BLaER1 treated with 17β-estradiol and CSF1 and Interleukin-3, amounts not matched to agents 10 nM and 100 nM (cell line): Measurements from ENCODE around the gene SAT1.

ENCODE experiments used
- H3K27ac ChIP-seq, 11 experiments: shearing (Covaris generic); formaldehyde crosslinking; 2 replicates each; pipeline ENCODE4 v1.8.1; 2022
- H3K27me3 ChIP-seq, 11 experiments: shearing (Covaris generic); formaldehyde crosslinking; 2 replicates each; pipeline ENCODE4 v1.8.1; 2022
- H3K36me3 ChIP-seq, 11 experiments: shearing (Covaris generic); formaldehyde crosslinking; 2 replicates each; pipeline ENCODE4 v1.8.1; 2022
- H3K4me1 ChIP-seq, 10 experiments: shearing (Covaris generic); formaldehyde crosslinking; 2 replicates each; pipeline ENCODE4 v1.8.1; 2022
- H3K4me2 ChIP-seq, 11 experiments: shearing (Covaris generic); formaldehyde crosslinking; 2 replicates each; pipeline ENCODE4 v1.8.1; 2022
- H3K4me3 ChIP-seq, 10 experiments: shearing (Covaris generic); formaldehyde crosslinking; 2 replicates each; pipeline ENCODE4 v1.8.1; 2022
- H3K9ac ChIP-seq, 11 experiments: shearing (Covaris generic); formaldehyde crosslinking; 2 replicates each; pipeline ENCODE4 v1.8.1; 2022
- H3K9me3 ChIP-seq, 11 experiments: shearing (Covaris generic); formaldehyde crosslinking; replicated peaks in 1 of 11; 2 replicates each; pipeline ENCODE4 v1.8.1; 2022
- H4K20me1 ChIP-seq, 11 experiments: shearing (Covaris generic); formaldehyde crosslinking; 2 replicates each; pipeline ENCODE4 v1.8.1; 2022
- Cebpa-rat ChIP-seq, 11 experiments: shearing (Covaris generic); IDR thresholded peaks; 2 replicates each; pipeline ENCODE4 v1.8.1; 2022

Gene SAT1

GRCh38 chrX:23789386-23790154, 6.6 kb downstream of the SAT1 start:
- Histone ChIP-seq H4K20me1 (peaks cover 0 to 18% (median 8%) of the 10 kb centered on the region in 11 experiments; a peak in 12 of 22 replicates), H3K27ac (peak overlapping the region in 5 of 11 experiments; percentile 16 to 68 (median 27); a peak in 6 of 22 replicates), H3K9me3 (peaks cover 0 to 6% (median 0%) of the 10 kb centered on the region in 11 experiments; a peak in 6 of 22 replicates), H3K4me3 (no peak overlapping the region), H3K4me1 (peaks cover 0 to 59% (median 13%) of the 10 kb centered on the region in 10 experiments; a peak in 16 of 20 replicates), H3K27me3 (no peaks in the 10 kb centered on the region), H3K9ac (no peak overlapping the region), H3K4me2 (peak overlapping the region in 5 of 11 experiments; percentile 3 to 47 (median 25); a peak in 10 of 22 replicates), H3K36me3 (peaks cover 0 to 20% (median 15%) of the 10 kb centered on the region in 11 experiments; a peak in 18 of 22 replicates)
- no peak for TF ChIP-seq Cebpa-rat (IDR thresholded peaks at IDR 0.05)

GRCh38 chrX:23790155-23790497, 7.2 kb downstream of the SAT1 start:
- peaks cover 0 to 57% (median 7%) of the 10 kb centered on the region in 10 experiments; a peak in 13 of 20 replicates for H3K4me1 ChIP-seq
- no peak for TF ChIP-seq Cebpa-rat (IDR thresholded peaks at IDR 0.05)
- H3K4me2 ChIP-seq: peak overlapping the region in 5 of 11 experiments; percentile 3 to 47 (median 25); a peak in 9 of 22 replicates
- peaks cover 0 to 13% (median 3%) of the 10 kb centered on the region in 11 experiments; a peak in 12 of 22 replicates for H4K20me1 ChIP-seq
- H3K9ac ChIP-seq: no peak overlapping the region
- peaks cover 0 to 14% (median 10%) of the 10 kb centered on the region in 11 experiments; a peak in 18 of 22 replicates for H3K36me3 ChIP-seq
- H3K4me3 ChIP-seq: no peak overlapping the region
- 0 out of 22 replicates have a peak, but pooled peaks cover 0 to under 1% (median 0%) of the 10 kb centered on the region in 11 experiments for H3K9me3 ChIP-seq
- H3K27me3 ChIP-seq: no peaks in the 10 kb centered on the region
- peak overlapping the region in 2 of 11 experiments; percentile 16 to 68; a peak in 1 of 22 replicates for H3K27ac ChIP-seq

DNA sequence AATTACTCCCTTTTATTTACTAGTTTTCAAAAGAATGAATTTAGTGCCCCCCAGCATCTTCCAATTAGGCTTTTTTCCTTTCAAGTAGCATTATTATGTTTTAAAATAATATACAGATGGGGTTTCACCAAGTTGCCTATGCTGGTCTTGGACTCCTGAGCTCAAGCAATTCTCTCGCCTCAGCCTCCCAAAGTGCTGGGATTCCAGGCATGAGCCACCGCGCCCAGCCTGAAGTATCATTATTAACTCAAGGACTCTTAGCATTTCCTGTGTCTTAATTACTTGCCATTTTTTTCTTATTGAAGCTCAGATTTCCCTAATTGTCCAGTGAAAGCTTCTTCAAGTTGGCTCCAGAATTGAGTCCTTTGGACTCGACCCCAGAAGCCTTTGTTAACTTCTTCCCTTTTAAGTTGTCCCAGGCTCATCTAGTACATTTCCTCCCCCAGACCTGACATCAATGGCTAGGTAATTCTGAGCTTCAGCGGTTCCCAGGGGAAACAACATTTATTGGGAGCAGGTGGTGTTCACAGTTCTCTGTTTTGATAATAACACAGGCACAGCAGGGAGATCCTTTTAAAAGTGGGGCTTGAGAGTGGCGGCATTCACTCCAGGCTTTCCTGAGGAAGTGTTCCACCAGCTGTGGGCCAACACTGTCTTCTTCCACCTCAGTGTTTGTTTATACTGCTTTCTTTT, 10.0 kb downstream of the SAT1 start:
- no peak for TF ChIP-seq Cebpa-rat (IDR thresholded peaks at IDR 0.05)
- Histone ChIP-seq H3K27ac (0 out of 22 replicates have a peak overlapping the region, but pooled peaks of 1 of the 11 experiments have one; percentile 7), H3K36me3 (no peaks in the 10 kb centered on the region), H3K4me2 (peak overlapping the region in 3 of 11 experiments; percentile 24 to 47 (median 30); a peak in 3 of 22 replicates), H3K9me3 (no peaks in the 10 kb centered on the region), H3K9ac (no peak overlapping the region), H3K27me3 (no peaks in the 10 kb centered on the region), H3K4me1 (peaks cover 0 to 42% (median 7%) of the 10 kb centered on the region in 10 experiments; a peak in 10 of 20 replicates), H3K4me3 (no peak overlapping the region), H4K20me1 (no peaks in the 10 kb centered on the region)

- no peaks in the 10 kb centered on the region for H3K9me3 ChIP-seq
- no peak overlapping the region for H3K27ac ChIP-seq
- H3K4me3 ChIP-seq: no peak overlapping the region
- peaks cover 0 to 30% (median 0%) of the 10 kb centered on the region in 10 experiments; a peak in 6 of 20 replicates for H3K4me1 ChIP-seq
- no peak overlapping the region for H3K9ac ChIP-seq
- no peak for TF ChIP-seq Cebpa-rat (IDR thresholded peaks at IDR 0.05)
- H3K4me2 ChIP-seq: no peak overlapping the region; a peak in 1 of 22 replicates
- H4K20me1 ChIP-seq: no peaks in the 10 kb centered on the region
- H3K27me3 ChIP-seq: no peaks in the 10 kb centered on the region
- no peaks in the 10 kb centered on the region for H3K36me3 ChIP-seq
Observed at GRCh38 chrX:23795221-23795620, 12.2 kb downstream of the SAT1 start.

DNA sequence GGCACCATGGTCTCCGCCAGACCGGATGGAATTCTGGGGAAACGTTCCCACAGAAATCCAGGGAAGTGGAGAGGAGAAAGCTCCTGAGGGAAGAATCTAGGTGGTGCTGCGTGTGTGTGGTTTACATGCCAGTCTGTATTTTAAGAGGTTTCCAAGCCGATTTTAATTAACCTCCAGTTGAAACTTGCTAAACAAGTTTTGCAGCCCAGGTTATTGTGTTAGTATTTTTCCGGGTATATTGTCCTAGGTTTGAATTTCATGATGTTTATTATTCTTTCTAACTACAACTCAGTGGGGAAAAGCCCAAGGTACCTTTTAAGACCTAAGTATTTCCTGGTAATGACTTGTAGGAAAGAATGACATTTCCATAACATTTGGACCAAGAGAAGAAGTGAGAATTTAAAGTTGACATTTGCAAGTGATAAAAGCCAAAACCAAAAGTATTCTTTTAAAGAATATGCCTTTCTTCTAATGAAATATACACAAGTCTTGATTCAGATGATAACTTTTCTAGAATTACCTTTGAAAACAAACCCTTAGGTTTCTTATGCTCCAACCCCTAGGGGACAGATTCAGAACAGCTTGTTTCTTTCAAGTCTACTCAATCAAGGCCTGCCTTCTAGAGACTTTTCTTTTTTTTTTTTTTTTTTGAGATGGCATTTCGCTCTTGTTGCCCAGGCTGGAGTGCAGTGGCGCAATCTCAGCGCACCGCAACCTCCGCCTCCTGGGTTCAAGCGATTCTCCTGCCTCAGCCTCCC, 14.6 kb downstream of the SAT1 start:
- Histone ChIP-seq H3K4me3 (no peak overlapping the region), H3K27me3 (no peaks in the 10 kb centered on the region), H3K9me3 (no peaks in the 10 kb centered on the region), H3K4me2 (no peak overlapping the region), H3K27ac (no peak overlapping the region), H3K9ac (no peak overlapping the region), H3K4me1 (peaks cover 0 to 48% (median 7%) of the 10 kb centered on the region in 10 experiments; a peak in 15 of 20 replicates), H3K36me3 (no peaks in the 10 kb centered on the region), H4K20me1 (no peaks in the 10 kb centered on the region)
- no peak for TF ChIP-seq Cebpa-rat (IDR thresholded peaks at IDR 0.05)

DNA sequence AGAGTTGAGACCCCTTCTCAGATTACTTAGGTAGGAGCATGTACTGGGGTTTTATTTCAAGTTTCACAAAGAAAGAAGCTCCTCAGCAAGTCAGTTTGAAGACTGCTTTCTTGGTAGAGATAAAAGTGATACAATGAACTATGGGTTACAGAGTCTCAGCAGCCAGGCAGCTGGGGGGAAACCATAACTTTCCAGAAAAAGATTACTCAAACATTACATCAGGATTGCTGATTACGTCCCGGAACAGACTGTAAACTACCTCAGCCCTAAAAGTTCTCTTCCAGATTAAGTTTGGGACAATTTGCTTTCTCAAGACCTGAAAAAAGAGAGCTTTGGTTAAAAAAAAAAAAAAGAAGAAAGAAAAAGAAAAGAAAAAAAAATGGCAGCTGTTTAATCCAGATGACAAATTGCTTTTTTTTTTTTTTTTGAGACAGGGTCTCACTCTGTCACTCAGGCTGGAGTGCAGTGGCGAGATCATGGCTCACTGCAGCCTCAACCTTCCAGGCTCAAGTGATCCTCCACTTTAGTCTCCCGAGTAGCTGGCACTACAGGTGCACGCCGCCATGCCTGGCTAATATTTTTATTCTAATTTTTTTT, 16.6 kb downstream of the SAT1 start:
- peak overlapping the region in 1 of 11 experiments; percentile 3; a peak in 1 of 22 replicates for H3K27ac ChIP-seq

GRCh38 chrX:23802431-23802830, 19.5 kb downstream of the SAT1 start:
- H3K27me3 ChIP-seq: no peaks in the 10 kb centered on the region
- H3K4me2 ChIP-seq: peak overlapping the region in 9 of 11 experiments; percentile 10 to 81 (median 48); a peak in 13 of 22 replicates
- H3K4me3 ChIP-seq: no peak overlapping the region
- no peaks in the 10 kb centered on the region for H3K36me3 ChIP-seq
- H4K20me1 ChIP-seq: no peaks in the 10 kb centered on the region
- no peaks in the 10 kb centered on the region for H3K9me3 ChIP-seq
- H3K27ac ChIP-seq: peak overlapping the region in 7 of 11 experiments; percentile 12 to 79 (median 67); a peak in 13 of 22 replicates
- no peak for TF ChIP-seq Cebpa-rat (IDR thresholded peaks at IDR 0.05)
- peak overlapping the region in 5 of 11 experiments; percentile 26 to 63 (median 61); a peak in 8 of 22 replicates for H3K9ac ChIP-seq
- H3K4me1 ChIP-seq: peaks cover 0 to 70% (median 26%) of the 10 kb centered on the region in 10 experiments; a peak in 15 of 20 replicates

More for the DNA sequence above, 16.6 kb downstream of the SAT1 start:
- Histone ChIP-seq H3K4me2 (peak overlapping the region in 3 of 11 experiments; percentile 41 to 62 (median 48); a peak in 5 of 22 replicates), H3K4me1 (peaks cover 0 to 59% (median 24%) of the 10 kb centered on the region in 10 experiments; a peak in 15 of 20 replicates), H3K9me3 (no peaks in the 10 kb centered on the region), H4K20me1 (no peaks in the 10 kb centered on the region), H3K27me3 (no peaks in the 10 kb centered on the region), H3K4me3 (no peak overlapping the region), H3K9ac (peak overlapping the region in 1 of 11 experiments; percentile 32; a peak in 1 of 22 replicates), H3K36me3 (no peaks in the 10 kb centered on the region)
- TF ChIP-seq Cebpa-rat (IDR thresholded peaks at IDR 0.05): no peak

DNA sequence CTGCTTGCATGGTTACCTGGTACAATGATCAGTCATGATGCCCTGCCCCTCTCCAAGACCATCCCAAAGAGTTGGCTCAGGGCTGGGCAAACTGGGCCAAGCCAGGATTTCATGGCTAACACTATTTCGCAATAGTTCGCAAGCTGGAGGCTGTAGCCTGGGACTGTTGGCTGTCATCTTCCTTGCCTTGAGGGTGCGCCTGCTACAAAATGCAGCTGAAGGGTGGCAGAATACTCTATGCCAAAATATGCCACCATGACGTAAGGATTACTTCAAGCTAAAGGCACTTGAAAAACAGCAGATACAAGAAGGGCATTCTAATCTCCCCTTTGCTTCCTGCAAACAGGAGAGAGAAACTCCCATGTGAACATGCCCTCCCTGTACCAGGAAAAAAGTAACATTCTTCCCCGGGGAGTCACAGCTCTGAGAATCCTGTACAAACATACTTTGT, 21.0 kb downstream of the SAT1 start:
- peak; percentile 84 to 98 (median 93) for TF ChIP-seq Cebpa-rat (IDR thresholded peaks at IDR 0.05)

More for the DNA sequence above, 21.0 kb downstream of the SAT1 start:
- Histone ChIP-seq H3K27ac (peak overlapping the region in 3 of 11 experiments; percentile 6 to 79 (median 70); a peak in 5 of 22 replicates), H4K20me1 (no peaks in the 10 kb centered on the region), H3K4me3 (no peak overlapping the region), H3K9ac (peak overlapping the region in 1 of 11 experiments; percentile 5; a peak in 2 of 22 replicates), H3K4me2 (peak overlapping the region in 7 of 11 experiments; percentile 13 to 81 (median 48); a peak in 12 of 22 replicates), H3K9me3 (no peaks in the 10 kb centered on the region), H3K4me1 (peaks cover 0 to 81% (median 28%) of the 10 kb centered on the region in 10 experiments; a peak in 15 of 20 replicates), H3K36me3 (no peaks in the 10 kb centered on the region), H3K27me3 (no peaks in the 10 kb centered on the region)
